ENCODE data around the gene MICA. TPM values are rescaled to one million over a fixed set of nuclear protein-coding genes. Genes with fewer than 3 reads are reported as not detected.
"Not testable (repeated sequence)": the region's sequence is repeated elsewhere in the genome, so short reads cannot be mapped to it uniquely, and the experiment has no call there.

MICA gene
- polyA plus RNA-seq (ENCODE audit: insufficient read length), result 5.1 TPM

DNA sequence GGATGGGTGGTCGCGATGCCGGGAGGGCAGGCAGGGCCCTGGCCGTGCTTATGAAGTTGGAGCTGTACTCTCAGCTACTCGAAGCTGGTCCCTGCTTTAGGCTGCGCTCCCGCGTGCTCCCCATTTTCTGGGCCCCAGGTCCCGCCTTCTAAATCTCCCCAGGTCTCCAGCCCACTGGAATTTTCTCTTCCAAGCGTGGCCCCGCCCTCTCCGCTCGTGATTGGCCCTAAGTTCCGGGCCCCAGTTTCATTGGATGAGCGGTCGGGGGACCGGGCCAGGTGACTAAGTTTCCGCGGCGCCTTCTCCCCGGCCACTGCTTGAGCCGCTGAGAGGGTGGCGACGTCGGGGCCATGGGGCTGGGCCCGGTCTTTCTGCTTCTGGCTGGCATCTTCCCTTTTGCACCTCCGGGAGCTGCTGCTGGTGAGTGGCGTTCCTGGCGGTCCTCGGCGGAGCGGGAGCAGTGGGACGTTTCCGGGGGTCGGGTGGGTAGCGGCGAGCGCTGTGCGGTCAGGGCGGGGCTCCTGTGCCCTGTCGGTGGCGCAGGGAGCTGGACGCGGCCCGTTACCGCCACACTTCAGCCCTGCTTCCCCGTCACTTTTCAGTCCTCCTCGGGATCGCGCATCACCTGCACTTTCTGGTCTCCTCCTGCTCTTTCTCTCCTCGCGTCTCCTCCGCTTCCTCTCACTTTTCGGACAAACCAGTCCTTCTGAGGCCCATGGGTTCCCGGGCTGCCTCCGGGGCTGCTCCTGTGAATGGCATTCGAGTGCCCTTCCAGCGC lies at the start of gene MICA:
Gene MICA, plus strand, starts transcription at position 313 of the 778 bp plus-strand sequence. Its CDS starts 38 bp downstream, at position 351.
- peak; percentile 55 for DNase-seq (ENCODE audit: low read depth)

DNA sequence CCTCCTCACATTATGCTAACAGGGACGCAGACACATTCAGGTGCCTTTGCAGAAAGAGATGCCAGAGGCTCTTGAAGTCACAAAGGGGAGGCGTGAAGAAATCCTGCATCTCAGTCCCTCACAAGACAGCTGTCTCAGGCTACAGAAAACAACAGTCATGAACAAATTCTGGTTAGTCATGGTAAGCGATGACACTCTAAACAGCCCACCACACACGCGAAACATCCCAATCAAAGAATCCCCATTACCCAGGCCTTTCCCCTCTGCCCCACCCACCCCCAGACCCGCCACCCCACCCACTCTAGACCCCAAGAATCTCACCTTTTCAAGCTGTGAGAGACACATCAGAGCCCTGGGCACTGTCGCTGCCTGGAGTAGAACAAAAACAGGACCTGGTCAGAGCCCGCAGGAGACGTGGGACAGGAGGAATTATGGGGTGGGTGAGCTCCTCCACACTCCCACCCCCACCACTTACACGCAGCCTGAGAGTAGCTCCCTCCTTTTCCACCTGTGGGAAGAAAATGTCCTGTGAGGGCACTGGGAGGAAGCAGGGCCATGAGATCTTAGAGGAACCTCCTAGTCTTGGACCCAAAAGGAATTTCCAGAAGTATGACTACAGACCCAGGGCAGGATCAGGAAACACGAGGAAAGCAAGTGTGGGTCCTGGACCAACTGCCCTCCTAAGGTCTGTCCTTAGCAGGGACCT lies 49.1 kb upstream of the MICA start:
- no peak for DNase-seq (ENCODE audit: low read depth)

DNA sequence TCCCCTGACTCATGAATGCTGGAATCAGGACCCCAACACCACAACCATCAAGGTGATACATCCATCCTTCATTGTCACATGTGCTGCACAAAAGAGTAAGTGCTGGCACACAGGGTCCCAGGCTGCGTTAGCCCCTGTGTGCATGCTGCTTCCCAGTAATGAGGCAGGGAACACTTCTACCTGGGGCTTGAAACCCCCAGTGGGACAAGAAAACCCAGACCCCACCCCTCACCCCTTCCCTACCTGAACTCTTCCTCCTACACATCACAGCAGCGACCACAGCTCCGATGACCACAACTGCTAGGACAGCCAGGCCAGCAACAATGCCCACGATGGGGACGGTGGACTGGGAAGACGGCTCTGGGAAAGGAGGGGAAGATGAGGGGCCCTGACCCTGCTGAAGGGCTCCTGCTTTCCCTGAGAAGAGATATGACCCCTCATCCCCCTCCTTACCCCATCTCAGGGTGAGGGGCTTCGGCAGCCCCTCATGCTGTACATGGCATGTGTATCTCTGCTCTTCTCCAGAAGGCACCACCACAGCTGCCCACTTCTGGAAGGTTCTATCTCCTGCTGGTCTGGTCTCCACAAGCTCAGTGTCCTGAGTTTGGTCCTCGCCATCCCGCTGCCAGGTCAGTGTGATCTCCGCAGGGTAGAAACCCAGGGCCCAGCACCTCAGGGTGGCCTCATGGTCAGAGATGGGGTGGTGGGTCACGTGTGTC lies 48.4 kb upstream of the MICA start:
- DNase-seq (ENCODE audit: low read depth), result no peak

DNA sequence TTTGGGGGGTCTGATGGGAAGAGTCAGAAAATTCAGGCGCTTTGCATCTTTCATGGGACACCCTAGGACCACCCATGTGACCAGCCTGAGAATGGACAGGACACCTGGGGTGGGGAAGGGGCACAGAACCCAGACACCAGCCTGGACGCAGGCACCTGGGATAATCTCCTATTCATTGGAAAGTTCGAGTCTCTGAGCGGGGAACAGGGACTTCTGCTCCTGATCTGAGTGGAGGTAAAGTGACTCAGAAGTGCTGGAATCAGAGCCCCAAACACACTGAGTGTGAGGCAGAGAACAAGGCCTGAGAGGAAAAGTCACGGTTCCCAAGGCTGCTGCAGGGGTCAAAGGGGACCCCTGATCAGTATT lies 47.8 kb upstream of the MICA start:
- DNase-seq (ENCODE audit: low read depth), result no peak

DNA sequence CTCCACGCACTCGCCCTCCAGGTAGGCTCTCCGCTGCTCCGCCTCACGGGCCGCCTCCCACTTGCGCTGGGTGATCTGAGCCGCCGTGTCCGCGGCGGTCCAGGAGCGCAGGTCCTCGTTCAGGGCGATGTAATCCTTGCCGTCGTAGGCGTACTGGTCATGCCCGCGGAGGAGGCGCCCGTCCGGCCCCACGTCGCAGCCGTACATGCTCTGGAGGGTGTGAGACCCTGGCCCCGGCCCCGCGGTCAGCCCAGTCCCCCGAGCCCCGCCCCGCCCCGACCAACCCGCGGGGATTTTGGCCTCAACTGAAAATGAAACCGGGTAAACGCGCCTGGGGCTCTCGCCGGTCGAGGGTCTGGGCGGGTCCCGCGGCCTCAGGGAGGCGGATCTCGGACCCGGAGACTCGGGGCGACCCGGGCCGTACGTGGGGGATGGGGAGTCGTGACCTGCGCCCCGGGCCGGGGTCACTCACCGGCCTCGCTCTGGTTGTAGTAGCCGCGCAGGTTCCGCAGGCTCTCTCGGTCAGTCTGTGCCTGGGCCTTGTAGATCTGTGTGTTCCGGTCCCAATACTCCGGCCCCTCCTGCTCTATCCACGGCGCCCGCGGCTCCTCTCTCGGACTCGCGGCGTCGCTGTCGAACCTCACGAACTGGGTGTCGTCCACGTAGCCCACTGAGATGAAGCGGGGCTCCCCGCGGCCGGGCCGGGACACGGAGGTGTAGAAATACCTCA lies 47.0 kb upstream of the MICA start:
- no peak for DNase-seq (ENCODE audit: low read depth)

DNA sequence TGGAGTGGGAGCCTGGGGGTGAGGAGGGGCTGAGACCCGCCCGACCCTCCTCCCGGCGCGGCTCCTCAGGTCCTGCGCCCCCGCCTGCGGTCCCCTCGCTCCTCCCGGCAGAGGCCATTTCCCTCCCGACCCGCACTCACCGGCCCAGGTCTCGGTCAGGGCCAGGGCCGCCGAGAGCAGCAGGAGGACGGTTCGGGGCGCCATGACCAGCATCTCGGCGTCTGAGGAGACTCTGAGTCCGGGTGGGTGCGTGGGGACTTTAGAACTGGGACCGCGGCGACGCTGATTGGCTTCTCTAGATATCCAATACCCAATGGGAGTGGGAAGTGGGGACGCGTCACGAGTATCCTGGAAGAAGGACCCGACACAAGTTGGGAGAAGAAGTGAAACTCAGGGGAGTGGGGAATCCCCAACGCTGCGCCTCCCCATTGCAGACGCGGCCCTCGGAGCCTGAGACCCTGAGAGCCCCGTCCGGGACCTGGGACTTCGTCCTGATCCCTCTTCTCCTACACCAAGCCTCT lies 46.4 kb upstream of the MICA start, which contains the start of gene HLA-B:
Gene HLA-B, minus strand, starts transcription at position 234 of the 521 bp plus-strand sequence. Its CDS starts 21 bp downstream, at position 213.
- DNase-seq (ENCODE audit: low read depth), result peak; percentile 55

DNA sequence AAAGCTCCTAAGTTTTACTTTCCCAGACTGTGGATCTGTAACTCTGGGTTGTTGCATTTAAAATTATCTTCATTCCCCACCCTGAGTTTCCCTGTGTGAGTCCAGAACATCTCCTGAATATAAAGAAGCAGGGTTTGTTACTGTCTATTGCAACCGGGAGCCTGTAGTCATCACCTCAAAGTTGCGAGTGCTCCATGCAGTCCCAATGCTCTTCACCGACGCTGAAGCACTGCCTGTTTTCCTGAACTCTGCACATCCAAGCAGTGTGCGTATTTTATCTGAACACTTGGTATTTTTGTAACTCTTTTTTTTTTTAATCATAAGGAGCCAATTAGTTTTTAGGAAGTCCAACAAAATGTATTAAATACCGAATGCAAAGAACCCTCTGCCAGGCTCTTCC lies 45.5 kb upstream of the MICA start:
- no peak for DNase-seq (ENCODE audit: low read depth)

DNA sequence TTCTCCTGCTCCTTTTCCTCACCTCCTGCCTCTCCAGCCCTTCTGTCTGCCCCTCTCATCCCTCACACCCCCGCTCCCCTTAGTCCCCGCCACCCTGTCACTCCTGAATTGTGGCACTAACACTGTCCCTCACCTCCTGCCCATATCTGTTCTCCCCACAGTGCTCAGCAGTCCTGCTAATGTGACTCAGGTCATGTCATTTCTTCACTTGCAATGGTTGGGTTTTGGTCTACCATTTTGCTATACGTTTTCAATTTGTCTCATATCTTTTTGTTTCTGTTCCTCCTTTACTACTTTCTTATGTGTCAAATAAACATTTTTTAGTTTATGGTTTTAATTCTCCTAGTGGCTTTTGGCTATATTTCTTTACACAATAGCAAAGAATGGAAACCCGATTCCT lies 45.1 kb upstream of the MICA start:
- DNase-seq (ENCODE audit: low read depth), result no peak

DNA sequence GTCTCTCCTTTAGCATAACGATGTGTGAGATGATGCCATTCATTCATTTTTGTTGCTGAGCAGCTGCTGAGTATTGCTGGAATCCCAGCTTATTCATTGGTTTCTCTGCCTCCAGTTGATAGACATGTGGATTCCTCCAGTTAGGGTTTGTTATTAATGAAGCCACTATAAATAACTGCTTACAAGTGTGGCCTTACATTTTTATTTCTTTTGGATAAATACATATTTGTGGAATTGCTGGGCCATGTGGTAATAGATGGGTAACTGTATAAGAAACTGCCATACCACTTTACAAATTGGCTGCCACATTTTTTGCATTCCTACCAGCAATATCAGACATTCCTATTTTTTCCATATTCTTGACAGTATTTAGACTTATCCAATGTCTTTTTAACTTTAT lies 43.8 kb upstream of the MICA start:
- no peak for DNase-seq (ENCODE audit: low read depth)

DNA sequence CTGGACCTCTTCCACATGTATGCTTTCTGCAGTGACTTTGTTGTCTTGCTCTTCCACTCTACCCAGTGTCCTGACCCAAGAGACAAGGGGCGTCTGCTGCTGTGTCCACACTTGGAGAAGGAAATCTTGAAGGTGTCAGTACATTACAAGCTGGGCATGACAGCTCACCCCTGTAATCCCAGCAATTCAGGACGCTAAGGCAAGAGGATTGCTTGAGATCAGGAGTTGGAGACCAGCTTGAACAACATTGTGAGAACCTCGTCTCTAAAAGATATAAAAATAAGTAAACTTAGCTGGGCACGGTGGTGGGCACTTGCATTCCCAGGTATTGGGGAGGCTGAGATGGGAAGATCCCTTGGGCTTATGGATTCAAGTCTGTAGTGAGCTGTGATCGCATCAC lies 40.6 kb upstream of the MICA start:
- no peak for DNase-seq (ENCODE audit: low read depth)

DNA sequence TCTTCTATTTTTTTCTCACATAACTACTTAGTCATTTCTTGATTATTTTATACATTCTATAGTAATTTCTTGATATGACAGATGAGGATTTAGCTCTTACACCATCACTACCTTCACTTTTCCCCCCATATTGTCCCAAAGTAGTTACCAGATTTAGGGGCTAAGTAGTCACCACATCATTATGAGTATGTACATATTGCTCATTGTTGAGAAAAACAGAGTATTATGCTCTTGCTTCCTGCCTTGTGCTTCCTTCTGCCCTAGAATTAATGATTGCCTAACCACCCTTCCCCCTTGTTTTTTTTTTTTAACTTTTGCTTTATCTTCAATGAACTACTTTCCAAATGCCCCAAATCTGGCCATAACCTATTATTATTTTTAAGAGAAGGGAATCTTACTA lies 39.6 kb upstream of the MICA start:
- DNase-seq (ENCODE audit: low read depth), result no peak

DNA sequence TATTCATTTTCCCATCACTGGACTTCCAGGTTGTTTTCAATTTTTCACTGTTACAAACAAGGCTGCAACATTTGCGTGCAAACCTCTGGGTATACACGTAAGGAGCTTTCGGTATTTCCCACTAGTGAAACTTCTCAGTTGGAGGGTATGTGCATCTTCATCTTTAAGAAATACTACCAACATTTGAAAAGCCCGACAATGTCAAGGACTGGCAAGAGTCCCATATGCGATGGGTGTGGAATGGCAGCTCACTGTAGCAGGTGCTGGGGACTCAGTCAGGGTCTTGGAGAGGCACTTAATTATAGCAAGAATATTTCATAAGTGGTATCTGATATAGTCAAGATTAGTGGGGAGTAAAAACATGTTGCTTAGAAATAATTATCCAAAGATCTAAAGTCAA lies 37.5 kb upstream of the MICA start:
- DNase-seq (ENCODE audit: low read depth), result no peak

DNA sequence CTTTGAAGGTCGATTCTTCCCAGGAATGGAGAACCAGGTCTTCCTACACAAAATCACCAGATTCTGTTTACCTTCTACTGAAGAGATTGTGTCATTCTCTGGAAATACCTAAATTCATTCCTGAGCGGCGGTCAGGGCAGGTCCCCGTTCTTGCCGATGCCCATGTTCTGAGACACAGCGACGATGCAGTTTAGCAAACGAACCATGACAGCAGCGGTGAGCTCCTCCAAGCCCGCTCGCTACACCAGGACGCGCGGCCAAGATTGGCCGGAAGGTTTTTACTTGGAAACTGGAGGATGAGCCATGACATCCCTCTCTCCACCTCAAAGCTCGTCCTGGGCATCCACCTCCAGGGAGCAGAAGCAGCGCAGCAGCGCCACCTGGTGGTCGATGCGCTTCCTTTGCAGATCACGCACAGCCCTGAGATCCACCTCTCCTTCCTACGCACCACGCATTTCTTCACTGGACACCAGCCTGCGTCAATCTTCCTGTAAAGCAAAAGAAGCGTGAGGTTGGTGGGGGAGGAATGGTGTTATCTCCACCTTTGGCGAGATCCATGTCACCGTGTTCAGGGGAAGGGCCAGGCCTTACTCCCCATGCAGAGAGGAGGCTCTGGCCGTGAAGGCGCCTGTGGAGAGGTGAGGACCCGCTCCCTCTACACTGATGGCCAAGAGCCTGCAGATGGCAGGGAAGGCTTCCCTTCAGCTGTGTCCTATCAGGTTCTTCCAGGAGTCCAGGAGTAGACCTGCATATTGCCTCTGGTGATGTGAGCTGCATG lies 36.5 kb upstream of the MICA start:
- peak; percentile 77 for DNase-seq (ENCODE audit: low read depth)

DNA sequence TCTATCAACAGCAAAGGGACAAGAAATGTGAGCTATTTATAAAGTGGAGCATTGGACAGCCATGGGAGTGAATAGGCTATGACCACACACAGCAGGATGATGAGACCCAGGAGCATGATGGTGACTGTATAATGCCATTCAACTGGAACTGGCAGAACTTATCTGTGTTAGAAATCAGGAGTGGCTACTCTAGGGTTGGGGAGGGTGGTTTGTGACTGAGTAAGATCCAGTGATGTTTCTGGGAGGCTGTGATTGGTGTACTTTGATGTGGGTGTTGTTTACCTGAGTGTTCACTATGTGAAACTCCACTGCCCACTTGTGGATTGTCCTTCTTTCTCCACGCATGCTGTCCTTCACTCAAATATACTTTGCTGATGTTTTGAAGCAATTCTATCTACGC lies 34.9 kb upstream of the MICA start:
- no peak for DNase-seq (ENCODE audit: low read depth)

DNA sequence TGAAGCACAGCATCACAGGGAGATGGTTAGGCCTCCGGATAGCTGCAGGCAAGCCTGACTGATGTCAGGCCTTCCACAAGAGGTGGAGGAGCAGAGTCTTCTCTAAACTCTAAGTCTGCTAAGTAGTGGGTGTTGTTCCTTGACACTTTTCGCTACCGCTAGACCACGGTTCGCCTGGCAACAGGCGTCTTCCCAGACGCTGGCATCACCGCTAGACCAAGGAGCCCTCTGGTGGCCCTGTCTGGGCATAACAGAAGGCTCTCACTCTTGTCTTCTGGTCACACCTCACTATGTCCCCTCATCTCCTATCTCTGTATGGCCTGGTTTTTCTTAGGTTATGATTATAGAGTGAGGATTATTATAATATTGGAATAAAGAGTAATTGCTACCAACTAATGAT lies 29.3 kb upstream of the MICA start:
- not testable (repeated sequence) for DNase-seq (ENCODE audit: low read depth)

DNA sequence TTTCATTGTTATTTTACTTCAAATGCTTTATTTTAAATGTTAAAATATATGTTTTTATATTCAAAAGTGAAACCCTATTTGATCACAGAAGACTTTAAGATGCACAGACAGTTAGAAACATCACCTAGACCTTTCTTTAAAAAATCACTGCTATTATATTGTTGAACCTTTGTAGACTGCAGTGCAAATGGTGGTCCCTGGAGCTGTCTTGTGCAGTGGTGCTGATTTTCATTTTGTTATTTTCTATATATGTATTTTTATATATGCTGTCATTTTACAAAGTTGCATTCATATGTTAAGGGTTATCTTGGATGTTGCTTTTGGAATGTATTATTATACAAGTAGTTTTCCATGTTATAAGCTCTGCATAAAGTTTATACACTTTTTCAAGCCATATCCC lies 27.7 kb upstream of the MICA start:
- no peak for DNase-seq (ENCODE audit: low read depth)

DNA sequence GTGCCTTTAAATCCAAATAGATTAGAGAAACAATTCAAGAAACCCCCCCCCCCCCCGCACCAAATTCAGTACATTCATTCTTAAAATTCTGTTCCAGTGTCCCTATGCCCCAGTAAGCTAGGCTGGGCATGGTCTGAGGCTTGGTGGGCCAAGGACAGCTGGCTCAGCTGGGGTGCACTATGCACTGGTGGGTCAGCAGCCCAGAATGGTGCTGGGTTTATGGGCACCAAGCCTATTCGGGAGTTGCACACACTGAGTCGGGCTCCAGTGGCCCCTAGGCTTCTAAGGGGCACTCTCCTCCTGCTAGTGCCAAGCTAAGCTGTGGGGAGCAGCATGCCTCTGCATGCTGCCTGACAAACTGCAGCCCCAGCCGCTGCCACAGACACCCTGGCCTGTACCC lies 26.4 kb upstream of the MICA start:
- DNase-seq (ENCODE audit: low read depth), result no peak

DNA sequence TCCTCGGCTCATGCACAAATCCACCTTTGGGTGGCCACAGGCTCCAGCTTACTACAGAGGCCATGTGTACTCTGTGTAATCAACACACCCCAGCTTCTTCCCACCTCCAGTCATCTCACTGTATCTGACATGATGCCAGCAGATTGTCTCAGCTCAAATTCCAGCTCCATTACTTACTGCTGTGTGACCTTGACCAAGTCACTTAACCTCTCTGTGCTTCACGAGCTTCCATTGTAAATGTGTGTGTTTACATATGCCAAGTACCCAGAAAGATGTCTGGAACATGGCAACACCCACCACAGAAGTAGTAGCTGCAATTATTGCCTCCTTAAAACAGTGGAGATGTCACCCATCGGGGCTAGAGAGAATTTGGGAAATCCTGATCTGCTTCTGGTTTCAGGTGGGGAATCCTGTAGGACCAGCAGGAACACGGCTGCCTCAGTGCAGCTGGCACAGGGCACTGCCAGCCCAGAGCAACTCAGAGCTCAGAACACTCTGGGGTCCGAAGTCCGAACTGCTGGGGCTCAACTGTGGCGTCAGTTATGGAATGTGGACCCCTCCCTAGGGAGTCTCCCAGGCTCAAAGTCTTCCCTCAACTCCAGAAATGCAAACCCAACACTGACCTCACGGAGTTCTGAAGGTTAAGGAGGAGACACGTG lies 25.2 kb upstream of the MICA start:
- DNase-seq (ENCODE audit: low read depth), result no peak

DNA sequence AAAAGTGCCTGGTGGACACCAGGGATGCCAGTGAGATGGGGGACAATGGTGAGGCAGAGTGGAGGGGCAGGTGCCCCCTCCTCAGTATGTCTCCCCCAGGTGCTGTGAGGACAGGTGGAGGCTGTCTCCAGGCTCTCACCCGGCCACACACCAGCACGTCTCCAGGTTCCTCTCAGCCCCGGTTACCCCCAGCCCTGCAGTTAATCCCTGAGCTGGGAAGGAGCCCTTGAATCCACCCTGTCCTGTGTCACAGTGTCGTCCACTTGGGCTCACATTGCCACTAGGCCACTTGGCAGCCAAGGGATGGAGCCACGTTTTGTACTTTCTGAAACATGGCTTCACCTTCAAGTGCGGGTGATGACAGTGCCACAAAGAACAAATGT lies 24.7 kb upstream of the MICA start:
- no peak for DNase-seq (ENCODE audit: low read depth)

DNA sequence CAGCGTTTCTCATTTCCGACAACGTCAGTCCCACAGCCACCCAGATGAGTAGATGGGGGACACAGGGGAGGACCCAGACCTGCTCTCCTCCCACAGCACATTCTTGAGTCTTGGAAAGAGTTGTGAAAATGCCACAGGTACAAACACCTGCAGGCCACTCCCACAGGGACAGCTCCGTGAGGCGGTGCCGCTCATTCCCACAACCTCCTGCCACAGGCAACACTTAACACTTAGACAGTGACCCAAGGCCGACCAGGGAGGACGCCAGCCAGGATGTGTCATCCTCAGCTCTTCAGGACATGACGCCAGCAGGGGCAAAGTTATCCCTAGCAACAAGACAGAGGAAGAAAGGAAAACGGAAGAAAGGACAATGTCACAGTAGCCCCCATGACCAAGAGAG lies 23.5 kb upstream of the MICA start:
- no peak for DNase-seq (ENCODE audit: low read depth)

Measured in forelimb muscle (tissue), 1 donor.